Spleen (tissue), 13 donors: ENCODE results near the gene RGS1. TPM values are rescaled to one million over a fixed set of nuclear protein-coding genes. Genes with fewer than 3 reads are reported as not detected.

Experiments
- DNase-seq: peaks from one replicate; pipeline ENCODE4 v3.0.0-alpha.2; 2020
- H3K27ac ChIP-seq, 8 donors: fragments of 200-600 bp; sonication (generic) in 7 of 8; 1 replicate in 4 of 8; 2 replicates in 4 of 8; pipeline versions ENCODE4 v1.5.0 to v1.8.0; 2016 to 2021; ENCODE audit warnings: inconsistent platforms in 4 of 8, mild to moderate bottlenecking in 4 of 8, moderate library complexity in 1 of 8
- H3K27me3 ChIP-seq, 7 donors: fragments of 200-600 bp; sonication (generic) in 6 of 7; replicated peaks in 1 of 7; 1 replicate in 4 of 7; 2 replicates in 3 of 7; pipeline versions ENCODE4 v1.5.0 to v1.8.0; 2016 to 2021; ENCODE audit warnings: inconsistent platforms in 3 of 7, mild to moderate bottlenecking in 1 of 7
- H3K36me3 ChIP-seq, 6 donors: fragments of 200-600 bp; sonication (generic) in 5 of 6; 1 replicate in 4 of 6; 2 replicates in 2 of 6; pipeline versions ENCODE4 v1.5.0 to v1.8.0; 2016 to 2021; ENCODE audit warnings: inconsistent platforms in 2 of 6
- H3K4me1 ChIP-seq, 6 donors: fragments of 200-600 bp; sonication (generic) in 5 of 6; 1 replicate in 3 of 6; 2 replicates in 3 of 6; pipeline versions ENCODE4 v1.5.0 to v1.8.0; 2016 to 2021; ENCODE audit warnings: inconsistent platforms in 3 of 6
- H3K4me3 ChIP-seq, 8 donors: fragments of 200-600 bp; sonication (generic) in 7 of 8; 1 replicate in 4 of 8; 2 replicates in 4 of 8; pipeline versions ENCODE4 v1.5.0 to v1.8.0; 2016 to 2021; ENCODE audit warnings: inconsistent platforms in 4 of 8, mild to moderate bottlenecking in 4 of 8, moderate library complexity in 2 of 8
- H3K9me3 ChIP-seq, 8 donors: fragments of 200-600 bp; sonication (generic) in 7 of 8; 1 replicate in 4 of 8; 2 replicates in 4 of 8; pipeline versions ENCODE4 v1.5.0 to v1.8.0; 2016 to 2021; ENCODE audit warnings: inconsistent platforms in 4 of 8
- CTCF ChIP-seq, 11 experiments: fragments of 200-600 bp in 7 of 11; fragments of 450-650 bp in 4 of 11; sonication (generic) in 4 of 11; IDR thresholded peaks in 8 of 11; conservative IDR thresholded peaks in 3 of 11; 1 replicate in 7 of 11; 2 replicates in 4 of 11; pipeline versions ENCODE4 v1.4.0 to v1.8.0; 2016 to 2021; ENCODE audit warnings: antibody characterized with exemption in 11 of 11, inconsistent platforms in 4 of 11, mild to moderate bottlenecking in 1 of 11
- POLR2A ChIP-seq, 3 donors: fragments of 450-650 bp; IDR thresholded peaks; one replicate each; pipeline ENCODE4 v1.5.1; 2017; ENCODE audit warnings: antibody characterized with exemption in 3 of 3, mild to moderate bottlenecking in 1 of 3
- POLR2AphosphoS5 ChIP-seq, 3 donors: sonication (generic); formaldehyde crosslinking; IDR thresholded peaks; one replicate each; pipeline ENCODE4 v1.5.1; 2017; ENCODE audit warnings: antibody characterized with exemption in 3 of 3
- WGBS, 5 donors: extraction: QIAGEN DNeasy Blood & Tissue Kit in 3 of 5; methylation state at CpG; one replicate each; pipeline versions ENCODE4 v1.1.5 to v1.1.7; 2013 to 2018; 5-methylcytosine and 5-hydroxymethylcytosine counted together
- intact Hi-C: fragments of 100-400 bp; cut with DNase I; formaldehyde crosslinking; loops from one replicate; pipeline ENCODE4 v1.15.0; 2023; ENCODE audit warnings: low total_unique reads
- long read RNA-seq, 2 donors: transcript quantifications; one replicate each; lab custom pipeline, GENCODE V29; 2026
- polyA plus RNA-seq, 3 donors: library from polyadenylated mRNA; stranded (reverse); fragments of 200-250 nt; gene quantifications; one replicate each; pipeline ENCODE4 v1.2.1, GENCODE V29; 2013
- total RNA-seq, 7 donors: library from RNA; depleted of rRNA in 3 of 7; stranded (reverse); fragments of >200 nt in 3 of 7; fragmentation: NEBNext Ultra II Directional in 4 of 7; extraction: Animal tissue kit (Norgen Biotek cat#: 25700) in 4 of 7; gene quantifications; one replicate each; pipeline versions ENCODE4 v1.1.0 to v1.2.1, GENCODE V29; 2016 to 2021
- donor health status: healthy with polysubstance abuse.
- donor health status: DM: no; HTN: no; CAD: no; lungs with moderate emphysema.
- donor health status: DM: no; HTN: no; CAD: no.
- donor health status: Bipolar disorder and iron deficiency.
- donor health status: healthy.
- donor health status: DM: no; HTN: no; CAD: no.
- donor health status: DM: yes; HTN: yes; CAD: no.

RGS1 gene
- total RNA-seq (100 to 1,000 TPM in 2 of 7 donors, 10 to 100 TPM in 5; 27.0 to 261 (median 83.3) TPM), polyA plus RNA-seq (10 to 100 TPM; 15.9 to 73.2 (median 24.0) TPM)
- long read RNA-seq, donor 1, transcript RGS1-205 (4 exons, 2,653 nt), result minor isoform, 5 of 51 reads
- long read RNA-seq, donor 1, transcript RGS1-201 (5 exons, 1,405 nt), result major isoform, 41 of 51 reads
- long read RNA-seq, donor 1, partial matches to known transcripts, result 5 of 51 reads
- long read RNA-seq, donor 1, other reads (novel, unspliced or antisense), result 0 of 51 reads
- long read RNA-seq, donor 2, transcript RGS1-201 (5 exons, 1,405 nt), result major isoform, 21 of 25 reads
- long read RNA-seq, donor 2, partial matches to known transcripts, result 0 of 25 reads
- long read RNA-seq, donor 2, other reads (novel, unspliced or antisense), result 0 of 25 reads

- peak; percentile 70 for DNase-seq
- 27 to 43% (median 30%) methylated on average over 7 of the region's 7 CpGs for WGBS, 5 donors
- Histone ChIP-seq H3K9me3 (peaks cover 0 to 4% (median under 1%) of the 10 kb centered on the region in 8 donors), H3K4me3 (peak within 1 kb of the TSS in 7 of 8 donors; percentile 4 to 61 (median 19)), H3K27ac (peak within 1 kb of the TSS in 6 of 8 donors; percentile 19 to 77 (median 58)), H3K27me3 (no peaks in the 10 kb centered on the region), H3K4me1 (peaks cover 0 to 17% (median 5%) of the 10 kb centered on the region in 6 donors), H3K36me3 (no peaks in the 10 kb centered on the region)
- TF ChIP-seq POLR2A (IDR thresholded peaks at IDR 0.05) (peak; percentile 33 to 90 (median 89)), POLR2AphosphoS5 (IDR thresholded peaks at IDR 0.05) (peak in 1 of 3 donors; percentile 99), CTCF (IDR thresholded peaks at IDR 0.05 in 8 of 11, conservative IDR thresholded peaks at IDR 0.05 in 3 of 11) (no peak)
- intact Hi-C loops, result no loop called here
These were observed at the start of gene RGS1 for GRCh38 chr1:192575499-192576189. TSS of gene RGS1 (plus strand) at chr1:192575773. CDS start at chr1:192575793, 20 bp downstream.

GRCh38 chr1:192527111-192527795 is 48.3 kb upstream of the RGS1 start:
- Histone ChIP-seq H3K27ac (no peak overlapping the region), H3K9me3 (no peaks in the 10 kb centered on the region), H3K36me3 (no peaks in the 10 kb centered on the region), H3K4me1 (peaks cover 0 to 19% (median 4%) of the 10 kb centered on the region in 6 donors), H3K27me3 (no peaks in the 10 kb centered on the region), H3K4me3 (no peak overlapping the region)
- 85 to 93% (median 90%) methylated on average over 5 of the region's 5 CpGs for WGBS, 5 donors
- no peak for DNase-seq
- TF ChIP-seq CTCF (IDR thresholded peaks at IDR 0.05 in 8 of 11, conservative IDR thresholded peaks at IDR 0.05 in 3 of 11) (no peak), POLR2A (IDR thresholded peaks at IDR 0.05) (no peak), POLR2AphosphoS5 (IDR thresholded peaks at IDR 0.05) (no peak)
- intact Hi-C loops, result no loop called here

GRCh38 chr1:192527950-192528349 is 47.6 kb upstream of the RGS1 start:
- Histone ChIP-seq H3K4me3 (no peak overlapping the region), H3K4me1 (peaks cover 0 to 19% (median 4%) of the 10 kb centered on the region in 6 donors), H3K9me3 (peaks cover 0 to 3% (median 0%) of the 10 kb centered on the region in 8 donors), H3K27ac (no peak overlapping the region), H3K36me3 (no peaks in the 10 kb centered on the region), H3K27me3 (no peaks in the 10 kb centered on the region)
- no peak for TF ChIP-seq CTCF (IDR thresholded peaks at IDR 0.05 in 8 of 11, conservative IDR thresholded peaks at IDR 0.05 in 3 of 11)
- no peak for TF ChIP-seq POLR2AphosphoS5 (IDR thresholded peaks at IDR 0.05)
- TF ChIP-seq POLR2A (IDR thresholded peaks at IDR 0.05), result no peak
- DNase-seq, result no peak
- intact Hi-C loops, result no loop called here
